Astrocyte (in vitro differentiated cells and primary cell): ENCODE data around the gene RNF157.

Experiments
- EZH2 ChIP-seq: IDR thresholded peaks from 2 replicates; pipeline ENCODE4 v1.6.1; 2012; ENCODE audit warnings: mild to moderate bottlenecking, low read length, inconsistent platforms; ENCODE audit not compliant: insufficient read depth
- TF ChIP-seq, protein P1 (sequence below): IDR thresholded peaks from 2 replicates; pipeline ENCODE4 v1.5.1; 2011; ENCODE audit warnings: low read depth, mild to moderate bottlenecking, inconsistent platforms, low read length, moderate library complexity; ENCODE audit not compliant: insufficient read depth

GRCh38 chr17:76219670-76220383 lies 20.5 kb downstream of the RNF157 start:
- TF ChIP-seq, protein P1, sequence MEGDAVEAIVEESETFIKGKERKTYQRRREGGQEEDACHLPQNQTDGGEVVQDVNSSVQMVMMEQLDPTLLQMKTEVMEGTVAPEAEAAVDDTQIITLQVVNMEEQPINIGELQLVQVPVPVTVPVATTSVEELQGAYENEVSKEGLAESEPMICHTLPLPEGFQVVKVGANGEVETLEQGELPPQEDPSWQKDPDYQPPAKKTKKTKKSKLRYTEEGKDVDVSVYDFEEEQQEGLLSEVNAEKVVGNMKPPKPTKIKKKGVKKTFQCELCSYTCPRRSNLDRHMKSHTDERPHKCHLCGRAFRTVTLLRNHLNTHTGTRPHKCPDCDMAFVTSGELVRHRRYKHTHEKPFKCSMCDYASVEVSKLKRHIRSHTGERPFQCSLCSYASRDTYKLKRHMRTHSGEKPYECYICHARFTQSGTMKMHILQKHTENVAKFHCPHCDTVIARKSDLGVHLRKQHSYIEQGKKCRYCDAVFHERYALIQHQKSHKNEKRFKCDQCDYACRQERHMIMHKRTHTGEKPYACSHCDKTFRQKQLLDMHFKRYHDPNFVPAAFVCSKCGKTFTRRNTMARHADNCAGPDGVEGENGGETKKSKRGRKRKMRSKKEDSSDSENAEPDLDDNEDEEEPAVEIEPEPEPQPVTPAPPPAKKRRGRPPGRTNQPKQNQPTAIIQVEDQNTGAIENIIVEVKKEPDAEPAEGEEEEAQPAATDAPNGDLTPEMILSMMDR: no peak
- TF ChIP-seq EZH2: no peak
